HEK293 (cell line): ENCODE results near the gene GNPTAB.

Experiments used
- CTCF ChIA-PET: fragments of 350-600 bp; formaldehyde crosslinking; extraction: SDS; loops from one replicate; lab custom pipeline; 2021; ENCODE audit warnings: antibody characterized with exemption; lab: Yijun Ruan, JAX
- POLR2A ChIA-PET: fragments of 300-600 bp; formaldehyde crosslinking; extraction: SDS; loops from one replicate; lab custom pipeline; 2020; ENCODE audit warnings: antibody characterized with exemption, inconsistent platforms; lab: Yijun Ruan, JAX
- H3K27ac ChIP-seq: fragments of 200-500 bp; sonication (Bioruptor generic); 2 replicates; pipeline ENCODE4 v1.5.1; 2014; ENCODE audit warnings: low read depth, low read length, control low read depth, inconsistent platforms; ENCODE audit errors: extremely low read depth
- H3K36me3 ChIP-seq, 2 experiments: fragments of 200-500 bp in 1 of 2; sonication (Bioruptor generic) in 1 of 2; 1 replicate in 1 of 2; 2 replicates in 1 of 2; pipeline ENCODE4 v1.5.1; 2014 to 2017; ENCODE audit warnings: inconsistent platforms in 2 of 2, low read length in 2 of 2; ENCODE audit not compliant: control insufficient read depth in 2 of 2, insufficient read depth in 1 of 2
- H3K4me1 ChIP-seq: fragments of 200-500 bp; sonication (Bioruptor generic); 2 replicates; pipeline ENCODE4 v1.5.1; 2014; ENCODE audit warnings: mild to moderate bottlenecking, low read length, inconsistent platforms; ENCODE audit not compliant: control insufficient read depth, insufficient read depth
- H3K4me3 ChIP-seq: 2 replicates; pipeline ENCODE4 v1.5.1; 2011; ENCODE audit warnings: low read depth, mild to moderate bottlenecking, control low read depth, low read length, moderate library complexity
- H3K9me3 ChIP-seq: fragments of 200-500 bp; sonication (Bioruptor generic); 2 replicates; pipeline ENCODE4 v1.5.1; 2014; ENCODE audit warnings: low read depth, low read length, inconsistent platforms; ENCODE audit not compliant: control insufficient read depth, insufficient read depth
- IKZF3 ChIP-seq: fragments of 450-650 bp; IDR thresholded peaks from 2 replicates; pipeline ENCODE4 v1.5.0; 2018; ENCODE audit warnings: missing biosample characterization, mild to moderate bottlenecking, missing genetic modification characterization, moderate library complexity
- PBX3 ChIP-seq: sonication (generic); formaldehyde crosslinking; IDR thresholded peaks from 2 replicates; pipeline ENCODE4 v1.8.1; 2022; ENCODE audit warnings: mild to moderate bottlenecking, moderate library complexity, missing genetic modification reagents
- TSHZ1 ChIP-seq: fragments of 450-650 bp; formaldehyde crosslinking; IDR thresholded peaks from 2 replicates; pipeline ENCODE4 v1.5.1; 2016; ENCODE audit warnings: missing biosample characterization, missing genetic modification characterization, borderline replicate concordance
- ZBTB44 ChIP-seq: fragments of 450-650 bp; IDR thresholded peaks from 2 replicates; pipeline ENCODE4 v1.5.1; 2018; ENCODE audit warnings: missing biosample characterization, mild to moderate bottlenecking, missing genetic modification characterization
- ZBTB49 ChIP-seq: fragments of 450-650 bp; formaldehyde crosslinking; IDR thresholded peaks from 2 replicates; pipeline ENCODE4 v1.5.1; 2016; ENCODE audit warnings: missing biosample characterization, missing genetic modification characterization, low read depth
- ZBTB8A ChIP-seq: fragments of 450-650 bp; formaldehyde crosslinking; IDR thresholded peaks from 2 replicates; pipeline ENCODE4 v1.5.1; 2016; ENCODE audit warnings: missing biosample characterization, missing genetic modification characterization
- ZFP69B ChIP-seq: fragments of 450-650 bp; formaldehyde crosslinking; IDR thresholded peaks from 2 replicates; pipeline ENCODE4 v1.5.1; 2016; ENCODE audit warnings: missing biosample characterization, missing genetic modification characterization
- ZNF2 ChIP-seq: fragments of 450-650 bp; formaldehyde crosslinking; IDR thresholded peaks from 2 replicates; pipeline ENCODE4 v1.5.1; 2016; ENCODE audit warnings: missing biosample characterization, missing genetic modification characterization
- ZNF214 ChIP-seq: fragments of 450-650 bp; formaldehyde crosslinking; IDR thresholded peaks from 2 replicates; pipeline ENCODE4 v1.5.1; 2017; ENCODE audit warnings: missing biosample characterization, mild to moderate bottlenecking, missing genetic modification characterization, borderline replicate concordance
- ZNF548 ChIP-seq: fragments of 450-650 bp; formaldehyde crosslinking; IDR thresholded peaks from 2 replicates; pipeline ENCODE4 v1.5.1; 2016; ENCODE audit warnings: missing biosample characterization, missing genetic modification characterization
- ZNF639 ChIP-seq: fragments of 450-650 bp; formaldehyde crosslinking; IDR thresholded peaks from 2 replicates; pipeline ENCODE4 v1.5.1; 2016; ENCODE audit warnings: missing biosample characterization, missing genetic modification characterization
- ZNF768 ChIP-seq: fragments of 450-650 bp; formaldehyde crosslinking; IDR thresholded peaks from 2 replicates; pipeline ENCODE4 v1.5.1; 2018; ENCODE audit warnings: missing biosample characterization, mild to moderate bottlenecking, missing genetic modification characterization

Gene GNPTAB

GRCh38 chr12:101799774-101800173 lies 31.0 kb downstream of the GNPTAB start (continued):
- TF ChIP-seq ZBTB8A (tag by site-specific recombination) (no peak), IKZF3 (tag by site-specific recombination) (no peak)

- ChIA-PET CTCF (interaction anchor here (1.0 kb wide), 1 partner anchor 62 kb away, joined by 3 read pairs; no protein-coding TSS in a partner anchor), POLR2A (no interaction called here)
- no peaks in the 10 kb centered on the region for H3K4me1 ChIP-seq
Observed at GRCh38 chr12:101795786-101796185, 35.0 kb downstream of the GNPTAB start.

More at GRCh38 chr12:101795786-101796185, 35.0 kb downstream of the GNPTAB start:
- Histone ChIP-seq H3K9me3 (no peaks in the 10 kb centered on the region), H3K27ac (no peak overlapping the region), H3K36me3 (no peaks in the 10 kb centered on the region; a peak in 1 of 3 replicates), H3K4me3 (no peak overlapping the region)
- TF ChIP-seq ZBTB44 (tag by site-specific recombination) (no peak), TSHZ1 (tag by site-specific recombination) (no peak), ZFP69B (tag by site-specific recombination) (no peak), ZNF768 (tag by site-specific recombination) (no peak), ZNF214 (no peak), ZBTB49 (tag by site-specific recombination) (no peak), ZNF548 (tag by site-specific recombination) (no peak), PBX3 (CRISPR knock-in tag) (no peak), ZNF2 (tag by site-specific recombination) (no peak), ZNF639 (tag by site-specific recombination) (no peak)
